GM19328 (cell line): ENCODE measurements around the gene EXOSC10.
"Not testable (repeated sequence)": the region's sequence is repeated elsewhere in the genome, so short reads cannot be mapped to it uniquely, and the experiment has no call there.

Source experiments
- ATAC-seq: cut with Tn5 transposase; IDR thresholded peaks from one replicate; pipeline ENCODE4 v1.9.1; 2021; ENCODE audit warnings: mild to moderate bottlenecking, moderate library complexity; ENCODE audit not compliant: unreplicated experiment

The EXOSC10 gene

DNA sequence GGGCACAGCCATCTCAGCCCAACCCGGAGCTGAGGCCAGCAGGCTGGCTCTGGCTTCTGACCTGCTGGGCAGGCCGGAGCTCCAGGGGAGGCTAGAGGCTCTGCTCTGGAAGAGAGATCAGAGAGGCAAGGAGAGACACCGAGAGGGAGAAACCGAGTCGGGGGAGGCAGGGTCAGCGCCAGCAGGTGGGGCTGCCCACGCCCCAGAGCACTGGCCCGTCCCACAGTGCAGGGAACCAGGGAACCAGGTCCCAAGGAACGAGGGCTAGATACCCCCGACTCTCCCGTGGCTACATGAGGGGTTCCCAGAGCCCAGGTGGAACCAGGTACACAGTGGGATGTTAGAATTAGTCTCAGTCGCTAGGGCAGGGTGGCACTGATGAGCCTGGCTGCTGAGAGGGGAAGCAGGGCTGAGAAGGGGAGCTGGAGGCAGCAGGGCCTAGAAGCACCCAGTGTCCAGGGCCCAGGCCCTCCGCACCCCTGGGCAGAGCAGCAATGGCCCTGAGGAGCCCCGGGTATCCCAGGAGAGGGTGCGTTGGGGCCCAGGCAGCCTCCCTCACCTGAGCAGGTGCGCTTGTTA is 54.7 kb downstream of the EXOSC10 start:
- ATAC-seq: no peak

DNA sequence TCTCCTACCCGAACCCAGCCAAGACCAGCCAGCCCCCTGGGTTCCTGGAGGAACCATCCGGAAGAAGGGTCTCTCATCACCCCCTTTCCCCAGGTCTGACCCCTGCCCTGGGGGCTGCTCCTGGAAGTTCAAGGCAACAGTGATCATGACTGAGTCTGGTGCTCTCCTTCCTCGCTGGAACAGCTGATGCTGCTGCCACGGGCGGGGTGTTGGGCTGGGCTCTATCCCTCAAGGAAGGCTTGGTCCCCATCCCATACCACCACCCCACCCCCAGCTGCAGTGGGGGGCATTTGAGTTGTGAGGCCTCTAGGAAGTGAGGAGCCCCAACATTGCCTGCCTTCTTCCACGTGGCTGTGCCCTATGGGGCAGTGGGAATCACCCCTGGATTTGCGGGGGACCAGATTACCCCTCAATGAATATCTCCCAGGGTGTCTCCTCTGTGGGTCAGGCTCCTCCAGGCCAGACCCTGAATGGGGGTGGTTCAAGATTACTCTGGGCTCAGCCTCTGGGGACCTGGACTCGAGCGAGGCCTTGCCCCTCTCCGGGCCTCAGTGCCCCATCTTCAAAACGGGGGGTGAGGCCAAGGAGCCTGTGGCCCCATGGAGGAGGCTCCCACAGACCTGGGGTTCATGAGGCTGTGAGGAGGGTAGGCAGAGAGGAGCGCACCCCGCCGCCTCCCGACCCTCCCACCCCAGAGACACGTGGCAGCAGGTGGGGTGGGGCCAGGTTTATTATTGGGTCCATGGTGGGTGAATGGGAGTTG is 55.4 kb downstream of the EXOSC10 start:
- no peak for ATAC-seq

DNA sequence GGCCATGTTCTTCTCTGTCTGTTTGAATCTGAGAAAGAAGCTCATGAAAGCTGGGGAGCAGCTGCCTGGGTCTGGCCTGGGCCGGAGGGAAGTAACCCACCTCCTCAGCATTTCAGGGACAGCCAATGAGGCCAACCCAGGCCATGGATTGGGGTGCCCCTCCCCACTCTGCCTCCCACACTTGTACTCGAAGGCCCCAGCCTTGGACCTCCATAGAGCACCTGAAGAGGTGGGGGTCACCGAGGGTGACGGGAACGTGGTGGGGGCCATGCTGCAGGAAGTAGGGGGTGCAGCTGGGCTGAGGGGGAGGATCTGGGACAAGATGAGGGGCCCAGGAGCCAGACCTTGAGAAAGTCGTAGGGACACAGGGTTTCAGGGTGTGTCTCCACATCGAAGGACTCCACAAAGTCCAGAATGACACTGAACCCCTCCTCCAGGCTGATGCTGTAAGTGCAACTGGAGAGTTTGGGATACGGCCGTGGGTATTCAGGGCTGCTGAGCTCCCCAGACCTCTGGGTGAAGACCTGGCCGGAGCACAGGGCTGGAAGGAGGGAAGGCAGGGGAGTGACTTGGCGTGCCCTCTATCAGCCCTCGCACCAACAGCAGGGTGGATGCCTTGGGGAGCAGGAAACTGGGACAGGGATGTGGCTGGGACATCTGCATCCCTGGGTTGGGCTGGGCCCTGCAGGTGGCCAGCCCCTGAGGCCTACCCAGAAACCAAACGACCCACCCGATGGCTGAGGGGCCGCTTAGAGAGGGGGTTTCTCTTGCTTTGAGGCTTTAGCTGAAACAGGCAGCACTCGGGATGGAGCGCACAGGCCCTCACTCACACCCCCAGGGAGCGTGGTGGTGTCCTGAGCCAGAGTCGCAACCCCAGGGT is 56.4 kb downstream of the EXOSC10 start:
- no peak for ATAC-seq

DNA sequence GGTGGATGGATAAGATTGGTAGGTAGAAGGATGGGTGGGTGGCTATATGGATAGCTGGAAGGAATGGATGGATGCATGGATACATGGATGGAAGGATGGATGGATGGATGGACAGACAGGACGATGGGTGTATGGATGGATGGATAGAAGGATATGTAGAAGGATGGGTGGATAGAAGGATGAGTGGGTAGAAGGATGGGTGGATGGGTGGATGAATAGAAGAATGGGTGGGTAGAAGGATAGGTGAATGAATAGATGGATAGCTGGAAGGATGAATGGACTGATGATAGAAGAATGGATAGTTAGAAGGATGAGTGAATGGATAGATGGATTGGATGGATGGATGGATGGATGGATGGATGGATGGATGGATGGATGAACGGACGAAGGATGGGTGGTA is 57.6 kb downstream of the EXOSC10 start:
- no peak for ATAC-seq

DNA sequence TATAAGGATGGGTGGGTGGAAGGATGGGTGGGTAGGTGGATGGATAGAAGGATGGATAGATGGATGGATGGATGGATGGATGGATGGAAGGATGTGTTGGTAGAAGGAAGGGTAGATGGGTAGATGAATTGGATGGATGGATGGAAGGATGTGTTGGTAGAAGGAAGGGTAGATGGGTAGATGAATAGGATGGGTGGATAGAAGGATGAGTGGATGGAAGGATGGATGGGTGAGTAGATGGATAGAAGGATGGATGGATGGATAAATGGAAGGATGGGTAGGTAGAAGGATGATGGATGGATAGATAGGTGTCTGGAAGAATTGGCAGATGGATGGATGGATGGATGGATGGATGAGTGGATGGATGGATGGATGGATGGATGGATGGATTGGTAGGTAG is 58.6 kb downstream of the EXOSC10 start:
- ATAC-seq: no peak

DNA sequence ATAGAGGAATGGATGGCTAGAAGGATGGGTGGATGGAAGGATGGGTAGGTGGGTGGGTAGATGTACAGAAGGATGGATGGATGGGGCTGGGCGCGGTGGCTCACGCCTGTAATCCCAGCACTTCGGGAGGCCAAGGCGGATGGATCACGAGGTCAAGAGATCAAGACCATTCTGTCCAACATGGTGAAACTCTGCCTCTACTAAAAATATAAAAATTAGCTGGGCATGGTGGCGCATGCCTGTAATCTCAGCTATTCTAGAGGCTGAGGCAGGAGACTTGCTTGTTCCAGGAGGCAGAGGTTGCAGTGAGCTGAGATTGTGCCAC is 59.6 kb downstream of the EXOSC10 start:
- not testable (repeated sequence) for ATAC-seq

DNA sequence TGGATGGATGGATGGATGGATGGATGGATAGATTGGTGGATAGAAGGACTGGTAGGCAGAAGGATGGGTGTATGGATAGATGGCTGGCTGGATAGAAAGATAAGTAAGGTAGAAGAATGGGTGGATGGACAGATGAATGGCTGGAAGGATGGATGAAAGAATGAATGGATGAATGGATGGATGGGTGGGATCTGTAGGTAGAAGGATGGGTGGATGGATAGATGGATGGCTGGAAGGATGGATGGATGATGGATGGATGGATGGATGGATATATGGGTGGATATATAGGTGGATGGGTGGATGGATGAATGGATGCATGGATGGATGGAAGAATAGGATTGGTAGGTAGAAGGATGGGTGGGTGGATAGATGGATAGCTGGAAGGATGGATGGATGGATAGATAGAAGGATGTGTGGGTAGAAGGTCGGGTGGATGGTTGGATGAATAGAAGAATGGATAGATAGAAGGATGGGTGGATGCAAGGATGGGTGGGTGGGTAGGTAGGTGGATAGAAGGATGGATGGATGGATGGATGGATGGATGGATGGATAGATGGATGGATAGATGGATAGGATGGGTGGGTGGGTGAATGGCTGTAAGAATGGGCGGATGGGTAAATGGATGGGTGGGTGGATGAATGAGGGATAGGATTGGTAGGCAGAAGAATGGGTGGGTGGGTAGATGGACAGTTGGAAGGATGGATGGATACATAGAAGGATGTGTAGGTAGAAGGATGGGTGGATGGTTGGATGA is 60.1 kb downstream of the EXOSC10 start:
- ATAC-seq: no peak

DNA sequence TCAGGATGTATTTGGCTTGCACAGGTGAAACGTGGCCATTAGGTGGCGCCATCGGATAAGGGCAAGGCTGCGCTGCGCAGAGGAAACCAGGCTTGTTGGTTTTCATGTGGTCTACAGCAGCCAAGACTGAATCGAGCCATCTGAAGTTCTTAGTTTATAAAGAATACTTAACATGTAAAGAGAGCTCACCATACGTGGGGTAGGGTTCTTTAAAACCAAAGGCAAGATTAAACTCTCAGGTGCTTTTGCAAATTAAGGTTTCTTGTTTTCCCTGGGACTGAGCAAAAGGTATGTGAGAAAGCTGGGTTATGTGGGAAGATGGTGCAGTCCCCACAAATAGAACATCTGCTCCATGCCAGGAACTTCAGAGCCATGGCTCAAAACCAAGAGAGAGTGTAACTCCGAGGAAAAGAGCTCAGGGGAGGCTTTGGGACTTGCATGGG is 61.9 kb downstream of the EXOSC10 start:
- no peak for ATAC-seq

DNA sequence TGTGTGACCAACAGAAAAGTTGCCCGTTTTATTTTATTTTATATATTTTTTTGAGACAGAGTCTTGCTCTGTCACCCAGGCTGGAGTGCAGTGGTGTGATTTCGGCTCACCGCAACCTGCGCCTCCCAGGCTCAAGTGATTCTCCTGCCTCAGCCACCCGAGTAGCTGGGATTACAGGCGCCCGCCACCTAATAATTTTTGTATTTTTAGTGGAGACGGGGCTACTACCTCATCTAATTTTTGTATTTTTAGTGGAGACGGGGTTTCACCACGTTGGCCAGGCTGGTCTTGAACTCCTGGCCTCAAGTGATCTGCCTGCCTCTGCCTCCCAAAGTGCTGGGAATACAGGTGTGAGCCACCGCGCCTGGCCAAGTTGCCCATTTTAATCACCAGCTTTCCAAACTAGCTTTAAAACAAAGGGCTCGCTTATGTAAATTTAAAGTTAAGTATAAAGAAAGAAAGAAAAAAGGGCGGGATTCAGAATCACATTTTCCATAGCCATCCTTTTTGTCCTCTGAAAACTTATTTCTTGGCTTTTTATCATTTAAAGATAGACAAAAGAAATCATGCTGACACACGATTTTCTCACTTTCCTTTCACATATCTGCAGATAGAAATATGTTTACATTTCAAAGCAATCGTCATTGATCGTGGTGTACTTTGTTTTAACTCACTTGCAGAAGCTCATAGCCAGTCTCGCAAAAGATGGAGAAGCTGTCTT is 62.5 kb downstream of the EXOSC10 start:
- not testable (repeated sequence) for ATAC-seq

DNA sequence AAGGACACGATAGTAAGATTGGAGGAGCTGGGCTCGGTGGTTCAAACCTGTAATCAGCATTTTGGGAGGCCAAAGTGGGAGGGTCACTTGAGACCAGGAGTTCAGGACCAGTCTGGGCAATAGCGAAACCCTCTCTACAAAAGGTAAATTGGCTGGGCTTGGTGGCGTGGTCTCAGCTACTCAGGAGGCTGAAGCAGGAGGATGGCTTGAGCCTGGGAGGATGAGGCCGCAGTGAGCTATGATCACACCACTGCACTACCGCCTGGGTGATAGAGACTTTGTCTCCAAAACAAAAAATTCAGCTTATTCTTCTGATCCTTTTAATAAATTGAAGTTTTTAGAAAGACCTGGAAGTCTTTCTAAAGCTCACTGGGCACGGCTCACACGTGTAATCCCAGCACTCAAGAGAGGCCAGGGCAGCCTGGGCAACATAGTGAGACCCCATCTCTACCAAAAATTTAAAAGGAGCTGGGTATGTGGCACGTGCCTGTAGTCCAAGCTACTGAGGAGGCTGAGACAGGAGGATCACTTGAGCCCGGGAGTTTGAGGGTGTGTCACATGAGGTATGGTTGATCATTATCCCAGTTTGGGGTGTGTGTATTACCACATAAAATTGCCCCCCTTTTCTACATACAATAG is 67.9 kb downstream of the EXOSC10 start:
- no peak for ATAC-seq

DNA sequence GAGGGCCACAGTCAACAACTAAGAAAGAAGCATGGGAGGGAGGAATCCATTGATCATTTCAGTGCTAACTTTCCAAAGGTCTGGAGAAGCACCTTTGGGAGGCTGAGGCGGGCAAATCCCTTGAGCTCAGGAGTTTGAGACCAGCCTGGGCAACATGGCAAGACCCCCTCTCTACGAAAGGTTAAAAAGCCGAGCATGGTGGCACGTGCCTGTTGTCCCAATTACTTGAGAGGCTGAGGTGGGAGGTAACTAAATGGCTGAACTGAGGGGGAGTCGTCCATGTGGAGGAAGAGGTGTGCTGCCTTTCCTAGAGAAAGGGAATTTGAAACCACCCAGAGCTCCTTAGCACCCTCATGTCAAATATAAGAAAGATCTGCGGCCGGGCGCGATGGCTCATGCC is 68.8 kb downstream of the EXOSC10 start:
- no peak for ATAC-seq

DNA sequence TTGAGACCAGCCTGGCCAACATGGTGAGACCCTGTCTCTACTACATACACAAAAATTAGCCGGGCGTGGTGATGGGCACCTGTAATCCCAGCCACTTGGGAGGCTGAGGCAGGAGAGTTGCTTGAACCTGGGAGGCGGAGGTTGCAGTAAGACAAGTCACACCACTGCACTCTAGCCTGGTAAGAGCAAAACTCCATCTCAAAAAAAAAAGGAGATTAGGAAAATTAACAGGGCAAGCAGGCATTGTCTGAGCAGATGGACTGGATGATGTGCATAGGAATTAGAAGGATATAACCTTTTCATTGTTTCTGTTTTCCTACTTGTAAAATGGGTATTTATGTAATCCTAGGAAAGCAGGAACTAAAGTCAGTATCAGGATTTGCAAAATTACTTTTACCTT is 71.7 kb downstream of the EXOSC10 start:
- no peak for ATAC-seq

DNA sequence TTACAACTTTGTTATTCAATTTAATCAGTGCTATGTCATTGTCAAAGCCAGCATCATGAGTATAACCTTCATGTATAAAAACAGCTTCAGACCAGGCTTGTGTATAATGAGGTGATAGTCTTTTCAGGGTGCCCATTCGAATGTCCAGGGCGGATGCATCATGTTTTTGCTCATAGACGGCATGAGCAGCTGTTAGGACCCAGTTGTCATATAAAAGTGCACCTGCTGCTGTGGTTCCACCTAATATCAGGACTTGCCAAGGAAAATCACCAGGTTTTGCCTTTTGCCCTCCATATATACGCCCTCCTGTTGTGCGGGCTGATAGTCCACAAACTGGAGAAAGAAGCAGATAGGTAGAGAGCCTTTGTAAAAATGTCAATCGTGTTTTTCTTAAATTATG is 72.4 kb downstream of the EXOSC10 start:
- ATAC-seq: no peak

DNA sequence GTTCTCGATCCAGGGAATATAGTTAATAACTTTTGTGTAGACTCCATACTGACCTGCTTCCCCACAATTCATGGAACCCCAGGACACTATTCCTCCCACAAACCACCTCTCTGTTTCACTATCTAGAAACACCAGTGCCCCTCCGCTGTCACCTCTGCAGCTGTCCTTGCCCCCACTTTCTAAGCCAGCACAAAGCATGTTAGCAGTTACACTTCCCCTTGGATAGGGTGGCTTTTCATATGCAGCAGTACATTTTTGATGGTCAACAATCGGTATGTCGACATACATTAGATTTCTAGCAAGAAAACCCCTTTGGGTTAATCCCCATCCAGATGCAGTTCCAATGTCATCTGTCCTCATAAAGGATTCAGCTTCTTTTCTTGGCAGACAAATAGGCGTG is 72.8 kb downstream of the EXOSC10 start:
- ATAC-seq: no peak

DNA sequence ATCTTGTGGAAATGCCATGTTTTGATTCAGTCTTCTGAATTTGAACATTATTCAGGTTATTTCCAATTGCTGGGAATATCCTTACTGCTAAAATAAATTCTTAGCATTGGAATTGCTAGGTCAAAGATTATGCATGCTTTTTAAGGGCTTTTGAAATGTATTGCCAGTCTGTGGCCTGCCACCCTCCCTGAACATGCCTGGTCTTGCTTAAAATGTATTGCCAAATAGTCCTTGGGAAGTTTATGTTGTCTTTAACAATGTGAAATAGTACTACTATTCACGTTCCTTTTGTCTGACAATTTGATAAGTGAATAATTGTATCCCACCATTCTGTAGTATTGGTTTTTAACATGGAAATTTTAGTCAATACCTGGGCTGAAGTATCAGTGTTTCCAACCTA is 73.6 kb downstream of the EXOSC10 start:
- ATAC-seq: no peak

DNA sequence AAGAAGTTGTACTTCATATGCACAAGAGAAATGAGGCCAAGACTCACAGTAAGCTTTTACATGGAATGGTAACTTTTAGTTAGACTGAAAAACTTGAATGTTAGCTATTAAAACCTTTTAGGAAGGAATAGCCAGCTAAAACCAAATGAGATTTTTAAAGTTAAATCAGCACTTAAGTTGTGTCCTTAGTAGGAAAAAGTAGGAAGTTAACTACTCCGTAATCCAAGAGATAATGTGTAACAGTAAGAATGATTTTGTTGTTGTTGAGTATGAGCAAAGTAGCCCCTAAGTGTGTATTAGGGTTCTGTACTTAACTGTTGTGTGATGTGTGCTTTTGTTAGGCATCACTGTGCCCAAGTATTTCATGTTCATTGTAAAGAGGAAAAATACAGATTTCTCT is 74.1 kb downstream of the EXOSC10 start:
- no peak for ATAC-seq

DNA sequence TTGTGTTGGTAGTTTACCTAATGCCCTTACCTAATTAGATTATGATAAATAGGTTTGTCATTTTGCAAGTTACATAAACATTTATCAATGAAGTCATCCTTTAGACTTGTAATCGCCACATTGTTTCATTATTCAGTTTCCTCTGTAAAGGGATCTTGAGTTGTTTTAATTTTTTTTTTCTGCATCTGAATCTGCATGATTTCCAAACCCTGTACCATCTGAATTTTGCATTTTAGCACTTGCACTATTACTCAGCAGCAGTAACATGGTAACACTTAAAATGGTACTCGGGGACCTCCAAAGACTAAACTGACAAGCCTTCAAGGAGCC is 74.8 kb downstream of the EXOSC10 start:
- ATAC-seq: no peak

DNA sequence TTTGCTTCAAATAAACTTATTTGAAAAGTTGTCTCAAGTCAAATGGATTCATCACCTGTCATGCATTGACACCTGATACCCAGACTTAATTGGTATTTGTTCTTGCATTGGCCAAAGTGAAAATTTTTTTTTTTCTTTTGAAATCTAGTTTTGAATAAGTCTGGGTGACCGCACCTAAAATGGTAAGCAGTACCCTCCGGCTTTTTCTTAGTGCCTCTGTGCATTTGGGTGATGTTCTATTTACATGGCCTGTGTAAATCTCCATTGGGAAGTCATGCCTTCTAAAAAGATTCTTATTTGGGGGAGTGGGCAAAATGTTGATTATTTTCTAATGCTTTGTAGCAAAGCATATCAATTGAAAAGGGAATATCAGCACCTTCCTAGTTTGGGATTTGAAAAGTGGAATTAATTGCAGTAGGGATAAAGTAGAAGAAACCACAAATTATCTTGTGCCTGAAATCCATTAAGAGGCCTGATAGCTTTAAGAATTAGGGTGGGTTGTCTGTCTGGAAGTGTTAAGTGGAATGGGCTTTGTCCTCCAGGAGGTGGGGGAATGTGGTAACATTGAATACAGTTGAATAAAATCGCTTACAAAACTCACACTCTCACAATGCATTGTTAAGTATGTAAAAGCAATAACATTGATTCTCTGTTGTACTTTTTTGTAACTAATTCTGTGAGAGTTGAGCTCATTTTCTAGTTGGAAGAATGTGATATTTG is 75.4 kb downstream of the EXOSC10 start:
- ATAC-seq: no peak

DNA sequence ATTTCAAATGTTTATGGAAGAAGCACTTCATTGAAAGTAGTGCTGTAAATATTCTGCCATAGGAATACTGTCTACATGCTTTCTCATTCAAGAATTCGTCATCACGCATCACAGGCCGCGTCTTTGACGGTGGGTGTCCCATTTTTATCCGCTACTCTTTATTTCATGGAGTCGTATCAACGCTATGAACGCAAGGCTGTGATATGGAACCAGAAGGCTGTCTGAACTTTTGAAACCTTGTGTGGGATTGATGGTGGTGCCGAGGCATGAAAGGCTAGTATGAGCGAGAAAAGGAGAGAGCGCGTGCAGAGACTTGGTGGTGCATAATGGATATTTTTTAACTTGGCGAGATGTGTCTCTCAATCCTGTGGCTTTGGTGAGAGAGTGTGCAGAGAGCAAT is 76.5 kb downstream of the EXOSC10 start:
- no peak for ATAC-seq

DNA sequence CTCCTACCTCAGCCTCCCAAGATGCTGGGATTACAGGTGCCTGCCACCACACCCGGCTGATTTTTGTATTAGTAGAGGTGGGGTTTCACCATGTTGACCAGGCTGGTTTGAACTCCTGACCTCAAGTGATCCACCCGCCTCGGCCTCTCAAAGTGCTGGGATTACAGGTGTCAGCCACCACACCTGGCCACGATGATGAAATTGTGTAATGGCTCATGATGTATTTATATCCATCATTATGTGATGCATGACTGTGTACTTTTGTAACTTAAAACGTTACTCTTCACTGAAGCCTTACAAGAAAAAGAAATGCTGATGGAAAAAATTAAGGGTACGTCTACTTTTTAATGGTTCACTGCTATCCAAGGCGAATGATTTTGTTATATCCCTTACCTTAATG is 79.7 kb downstream of the EXOSC10 start:
- no peak for ATAC-seq
